ENCODE data around the gene NELFA.
"Not testable (repeated sequence)": the region's sequence is repeated elsewhere in the genome, so short reads cannot be mapped to it uniquely, and the experiment has no call there.

The NELFA gene

GRCh38 chr4:2040391-2041238 is 31.8 kb upstream of the NELFA start:
- FAIRE-seq = no peak

- FAIRE-seq = no peak
These were observed 28.1 kb upstream of the NELFA start for GRCh38 chr4:2036866-2037265.

- no peak for FAIRE-seq
These were observed 27.6 kb upstream of the NELFA start for GRCh38 chr4:2036327-2036726.

- FAIRE-seq = not testable (repeated sequence)
These were observed 22.4 kb upstream of the NELFA start for GRCh38 chr4:2031161-2031560.

GRCh38 chr4:2027120-2027519 is 18.3 kb upstream of the NELFA start:
- FAIRE-seq = not testable (repeated sequence)

- no peak for FAIRE-seq
These were observed 17.0 kb upstream of the NELFA start for GRCh38 chr4:2025817-2026216.

GRCh38 chr4:2024683-2025082 is 15.9 kb upstream of the NELFA start:
- no peak for FAIRE-seq

GRCh38 chr4:2021358-2022018 is 12.7 kb upstream of the NELFA start:
- FAIRE-seq = not testable (repeated sequence)

- no peak for FAIRE-seq
These were observed 6.2 kb upstream of the NELFA start for GRCh38 chr4:2015008-2015407.

GRCh38 chr4:2011583-2011982 is 2.8 kb upstream of the NELFA start:
- FAIRE-seq = no peak

GRCh38 chr4:2009651-2010233 is 968 bp upstream of the NELFA start:
- FAIRE-seq = no peak

- no peak for FAIRE-seq
These were observed 178 bp downstream of the NELFA start for GRCh38 chr4:2008671-2008920.

- no peak for FAIRE-seq
These were observed 737 bp downstream of the NELFA start for GRCh38 chr4:2007804-2008670.

GRCh38 chr4:2006956-2007653 is 1.7 kb downstream of the NELFA start:
- FAIRE-seq = no peak

GRCh38 chr4:2006367-2006766 is 2.4 kb downstream of the NELFA start:
- no peak for FAIRE-seq

- FAIRE-seq = not testable (repeated sequence)
These were observed 5.4 kb downstream of the NELFA start for GRCh38 chr4:2003361-2003760.

- FAIRE-seq = not testable (repeated sequence)
These were observed 9.5 kb downstream of the NELFA start for GRCh38 chr4:1999308-1999707.

- FAIRE-seq = no peak
These were observed 10.5 kb downstream of the NELFA start for GRCh38 chr4:1998296-1998695.

GRCh38 chr4:1997712-1998111 is 11.1 kb downstream of the NELFA start:
- FAIRE-seq = no peak

GRCh38 chr4:1996866-1997611 is 11.7 kb downstream of the NELFA start:
- no peak for FAIRE-seq

- no peak for FAIRE-seq
These were observed 13.8 kb downstream of the NELFA start for GRCh38 chr4:1994938-1995337.
